HG02571 (cell line): ENCODE data around the gene TMEM175.

ENCODE experiments used
- ATAC-seq: cut with Tn5 transposase; IDR thresholded peaks from one replicate; pipeline ENCODE4 v1.9.1; 2021; ENCODE audit warnings: mild to moderate bottlenecking, moderate library complexity; ENCODE audit not compliant: unreplicated experiment

The TMEM175 gene

GRCh38 chr4:898869-899555 lies 33.2 kb upstream of the TMEM175 start:
- no peak for ATAC-seq

GRCh38 chr4:899556-899906 lies 32.7 kb upstream of the TMEM175 start:
- no peak for ATAC-seq

- ATAC-seq: no peak
Measured at GRCh38 chr4:900073-900472, 32.2 kb upstream of the TMEM175 start.

GRCh38 chr4:900721-901120 lies 31.5 kb upstream of the TMEM175 start:
- no peak for ATAC-seq

- no peak for ATAC-seq
Measured at GRCh38 chr4:901192-901910, 30.9 kb upstream of the TMEM175 start.

GRCh38 chr4:903066-904046 lies 28.9 kb upstream of the TMEM175 start:
- no peak for ATAC-seq

GRCh38 chr4:905485-906338 lies 26.5 kb upstream of the TMEM175 start:
- no peak for ATAC-seq

GRCh38 chr4:906339-907102 lies 25.7 kb upstream of the TMEM175 start:
- no peak for ATAC-seq

- ATAC-seq: no peak
Measured at GRCh38 chr4:907103-907400, 25.2 kb upstream of the TMEM175 start.

- no peak for ATAC-seq
Measured at GRCh38 chr4:907691-908425, 24.4 kb upstream of the TMEM175 start.

- ATAC-seq: no peak
Measured at GRCh38 chr4:909131-909571, 23.1 kb upstream of the TMEM175 start.

GRCh38 chr4:909821-910220 lies 22.4 kb upstream of the TMEM175 start:
- ATAC-seq: no peak

GRCh38 chr4:910366-911091 lies 21.7 kb upstream of the TMEM175 start:
- ATAC-seq: no peak

- no peak for ATAC-seq
Measured at GRCh38 chr4:911221-911751, 21.0 kb upstream of the TMEM175 start.

- ATAC-seq: no peak
Measured at GRCh38 chr4:911871-912490, 20.3 kb upstream of the TMEM175 start.

GRCh38 chr4:912548-913279 lies 19.5 kb upstream of the TMEM175 start:
- no peak for ATAC-seq

- ATAC-seq: no peak
Measured at GRCh38 chr4:913280-913618, 19.0 kb upstream of the TMEM175 start.
